Activated naive CD4-positive, alpha-beta T cell treated with anti-CD3 and anti-CD28 coated beads for 36 hours (primary cell): ENCODE measurements around the gene SBSN. TPM values are rescaled to one million over a fixed set of nuclear protein-coding genes. Genes with fewer than 3 reads are reported as not detected.
A peak's percentile ranks its signal among the peaks of the same experiment; 100 is the strongest.
"Not testable (repeated sequence)": the region's sequence is repeated elsewhere in the genome, so short reads cannot be mapped to it uniquely, and the experiment has no call there.

Experiments
- CTCF ChIA-PET: fragments of 350-600 bp; sonication (Branson Sonifier 250); formaldehyde crosslinking; loops from one replicate; lab custom pipeline; 2021; ENCODE audit warnings: antibody characterized with exemption; lab: Charles Lee
- DNase-seq: peaks from one replicate; pipeline ENCODE4 v3.0.0-alpha.2; 2020
- H3K27ac Mint-ChIP-seq: one replicate; pipeline ENCODE4 v1.8.0; 2021; ENCODE audit warnings: mild to moderate bottlenecking, mixed read lengths
- H3K27me3 Mint-ChIP-seq: one replicate; pipeline ENCODE4 v1.8.0; 2021; ENCODE audit warnings: low read depth, mixed read lengths
- H3K36me3 Mint-ChIP-seq: one replicate; pipeline ENCODE4 v1.8.0; 2021; ENCODE audit warnings: low read depth, mixed read lengths
- H3K4me1 Mint-ChIP-seq: one replicate; pipeline ENCODE4 v1.8.0; 2021; ENCODE audit warnings: low read depth, mixed read lengths
- H3K4me3 Mint-ChIP-seq: one replicate; pipeline ENCODE4 v1.8.0; 2021; ENCODE audit warnings: mild to moderate bottlenecking, moderate library complexity, mixed read lengths
- H3K9me3 Mint-ChIP-seq: one replicate; pipeline ENCODE4 v1.8.0; 2021; ENCODE audit warnings: mixed read lengths
- intact Hi-C: fragments of 100-400 bp; cut with micrococcal nuclease; formaldehyde crosslinking; loops from one replicate; pipeline ENCODE4 v1.15.1; 2023
- total RNA-seq, 2 experiments: library from RNA; stranded (reverse); gene quantifications; one replicate each; pipeline ENCODE4 v1.2.3, GENCODE V29; 2021

SBSN gene
- total RNA-seq, 2 experiments from 2014 or later = not detected

DNA sequence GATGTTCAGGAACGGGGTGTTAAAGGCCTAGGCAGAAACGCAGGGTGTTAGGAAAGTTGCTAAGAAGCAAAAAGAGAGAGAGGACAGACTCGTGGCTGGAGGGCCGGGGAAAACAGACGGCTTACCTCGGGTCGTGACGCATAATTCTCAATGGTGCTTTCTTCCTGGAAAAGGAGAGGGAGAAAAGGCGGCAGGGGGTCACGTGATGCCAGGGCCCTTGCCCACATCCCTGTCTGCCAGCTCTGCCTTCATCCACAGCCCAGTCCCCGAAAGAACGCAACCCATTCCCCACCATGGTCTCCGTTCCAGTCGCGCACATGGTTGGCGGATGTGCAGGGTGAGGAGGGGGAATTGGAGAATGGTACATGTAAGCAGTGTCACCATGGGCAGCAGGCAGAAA, 39.4 kb downstream of the SBSN start:
- DNase-seq = no peak
- H3K36me3 Mint-ChIP-seq = no peaks in the 10 kb centered on the region
- peaks cover 6% of the 10 kb centered on the region for H3K4me1 Mint-ChIP-seq
- CTCF ChIA-PET = interaction anchor here (1.4 to 1.6 kb wide), 3 partner anchors 12 to 136 kb away, joined by 3 to 4 read pairs (median 4); no protein-coding TSS in a partner anchor
- no peak overlapping the region for H3K27ac Mint-ChIP-seq
- H3K9me3 Mint-ChIP-seq = no peaks in the 10 kb centered on the region
- no peak overlapping the region for H3K4me3 Mint-ChIP-seq
- intact Hi-C loops = no loop called here
- H3K27me3 Mint-ChIP-seq = peaks cover 3% of the 10 kb centered on the region

DNA sequence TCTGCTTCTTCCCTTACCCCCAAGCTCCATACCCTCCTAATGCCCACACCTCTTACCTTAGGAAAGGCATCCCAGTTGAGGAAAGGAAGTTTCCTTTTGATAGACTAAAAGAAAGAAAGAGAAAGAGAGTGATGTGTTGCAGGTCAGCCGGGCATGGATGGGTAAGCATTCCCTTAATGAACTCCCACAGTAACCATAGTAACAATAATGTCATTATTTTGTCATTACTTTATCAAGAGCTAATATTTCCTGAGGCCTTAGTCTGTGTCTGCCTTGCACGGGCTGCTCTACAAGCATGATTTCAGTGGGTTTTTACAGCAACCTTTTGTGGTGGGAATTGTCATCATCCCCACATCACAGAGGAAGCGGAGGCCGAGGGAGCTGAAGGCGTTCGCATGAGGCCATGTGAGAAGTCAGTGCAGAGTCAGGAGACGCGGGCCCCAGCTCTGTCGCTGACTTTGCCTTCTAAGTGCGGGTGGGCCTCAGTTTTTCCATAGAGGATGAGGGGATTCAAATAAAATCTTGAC, 40.4 kb downstream of the SBSN start:
- CTCF ChIA-PET = interaction anchor here (0.6 to 1.5 kb wide), 4 partner anchors 17 to 160 kb away, joined by 3 to 4 read pairs (median 4); no protein-coding TSS in a partner anchor

DNA sequence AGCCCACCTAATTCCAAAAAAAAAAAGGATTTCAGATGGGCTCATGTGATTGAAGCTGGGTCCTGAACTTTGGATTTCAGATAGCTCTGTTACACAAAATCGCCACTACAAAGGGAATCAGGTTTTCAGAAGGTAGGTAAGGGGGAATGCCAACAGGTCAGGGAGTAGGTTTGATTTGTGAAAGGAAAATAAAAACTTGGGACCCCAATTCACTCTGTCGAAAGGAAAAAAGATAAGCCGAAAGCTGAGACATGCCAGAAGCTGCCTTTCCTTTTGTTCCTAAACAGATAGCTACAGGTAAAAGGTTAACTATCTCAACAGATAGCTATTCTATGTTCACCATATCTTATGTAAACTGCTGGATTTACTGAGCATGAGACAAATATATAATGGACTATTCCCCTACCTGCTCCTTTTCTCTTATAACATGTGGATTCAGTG, 41.8 kb downstream of the SBSN start:
- Mint-ChIP-seq H3K9me3 (no peaks in the 10 kb centered on the region), H3K36me3 (no peaks in the 10 kb centered on the region), H3K4me3 (no peak overlapping the region), H3K27ac (no peak overlapping the region), H3K4me1 (peaks cover 6% of the 10 kb centered on the region), H3K27me3 (peaks cover 3% of the 10 kb centered on the region)
- DNase-seq = no peak
- intact Hi-C loops = no loop called here
- CTCF ChIA-PET = interaction anchor here (1.0 to 2.5 kb wide), 2 partner anchors 9 to 24 kb away, joined by 3 to 15 read pairs; no protein-coding TSS in a partner anchor

More for the DNA sequence above, 40.4 kb downstream of the SBSN start:
- Mint-ChIP-seq H3K4me3 (no peak overlapping the region), H3K4me1 (peaks cover 6% of the 10 kb centered on the region), H3K36me3 (no peaks in the 10 kb centered on the region), H3K27me3 (peaks cover 3% of the 10 kb centered on the region), H3K9me3 (no peaks in the 10 kb centered on the region), H3K27ac (no peak overlapping the region)
- no peak for DNase-seq
- intact Hi-C loops = no loop called here

DNA sequence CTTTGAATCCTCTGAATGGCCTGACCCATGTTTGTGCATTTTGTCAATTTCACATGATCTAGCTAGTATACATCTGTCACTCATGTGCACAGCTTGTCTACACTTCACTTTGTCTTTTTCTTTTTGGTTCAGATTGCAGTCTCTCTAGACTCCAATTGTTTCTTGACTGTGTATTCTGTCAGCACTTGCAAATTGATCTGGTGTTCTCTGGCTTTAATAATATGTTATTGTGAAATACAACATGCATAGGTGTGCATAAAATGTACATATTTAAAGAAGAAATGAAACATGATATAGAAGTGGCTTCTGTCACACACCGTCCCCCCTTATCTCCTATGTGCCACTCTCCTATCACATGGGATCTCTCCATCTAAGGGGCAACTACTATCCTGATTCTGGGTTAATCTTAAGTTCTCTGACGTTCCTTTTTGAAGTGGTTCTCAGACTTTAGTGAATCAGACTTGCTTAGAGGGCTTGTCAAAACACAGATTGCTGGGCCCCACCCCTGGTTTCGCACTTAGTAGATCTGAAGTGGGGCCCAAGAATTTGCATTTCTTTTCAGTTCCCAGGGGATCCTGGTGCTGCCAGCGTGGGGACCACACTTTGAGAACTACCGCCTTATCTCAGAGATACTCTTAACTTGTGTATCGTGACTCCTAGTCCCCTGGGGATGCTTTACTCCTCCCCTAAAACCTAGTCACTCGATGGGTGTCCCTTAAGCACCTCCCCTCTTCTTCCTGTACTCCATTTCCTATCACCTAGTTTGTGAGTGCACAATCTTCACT, 43.7 kb downstream of the SBSN start:
- Mint-ChIP-seq H3K27me3 (no peaks in the 10 kb centered on the region), H3K4me1 (peaks cover 6% of the 10 kb centered on the region), H3K36me3 (no peaks in the 10 kb centered on the region), H3K27ac (no peak overlapping the region), H3K4me3 (no peak overlapping the region), H3K9me3 (no peaks in the 10 kb centered on the region)
- intact Hi-C loops = no loop called here
- CTCF ChIA-PET = interaction anchor here (0.6 to 2.5 kb wide), 2 partner anchors 9 to 11 kb away, joined by 3 to 15 read pairs; no protein-coding TSS in a partner anchor
- DNase-seq = peak; percentile 39

DNA sequence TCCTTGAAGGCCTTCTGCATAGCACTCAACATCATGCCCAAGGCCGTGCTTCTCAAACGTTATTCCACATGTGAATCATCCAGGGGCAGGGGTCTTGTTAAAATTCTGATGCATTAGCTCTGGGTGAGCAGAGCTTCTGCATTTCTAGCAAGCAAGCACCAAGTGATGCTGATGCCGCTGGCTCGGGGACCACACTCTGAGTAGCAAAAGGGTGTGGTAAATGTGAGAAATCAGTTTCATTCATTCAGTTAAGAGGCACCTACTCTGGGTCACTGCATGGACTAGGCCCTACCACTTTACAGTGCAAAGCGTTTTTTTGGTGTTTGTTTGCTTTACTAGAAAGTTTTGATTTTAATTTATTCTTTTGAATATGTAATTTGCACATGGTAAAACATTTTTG, 45.0 kb downstream of the SBSN start:
- Mint-ChIP-seq H3K9me3 (no peaks in the 10 kb centered on the region), H3K27me3 (no peaks in the 10 kb centered on the region), H3K4me3 (no peak overlapping the region), H3K36me3 (no peaks in the 10 kb centered on the region), H3K27ac (no peak overlapping the region), H3K4me1 (peaks cover 6% of the 10 kb centered on the region)
- intact Hi-C loops = no loop called here
- DNase-seq = peak; percentile 20
- CTCF ChIA-PET = no interaction called here

DNA sequence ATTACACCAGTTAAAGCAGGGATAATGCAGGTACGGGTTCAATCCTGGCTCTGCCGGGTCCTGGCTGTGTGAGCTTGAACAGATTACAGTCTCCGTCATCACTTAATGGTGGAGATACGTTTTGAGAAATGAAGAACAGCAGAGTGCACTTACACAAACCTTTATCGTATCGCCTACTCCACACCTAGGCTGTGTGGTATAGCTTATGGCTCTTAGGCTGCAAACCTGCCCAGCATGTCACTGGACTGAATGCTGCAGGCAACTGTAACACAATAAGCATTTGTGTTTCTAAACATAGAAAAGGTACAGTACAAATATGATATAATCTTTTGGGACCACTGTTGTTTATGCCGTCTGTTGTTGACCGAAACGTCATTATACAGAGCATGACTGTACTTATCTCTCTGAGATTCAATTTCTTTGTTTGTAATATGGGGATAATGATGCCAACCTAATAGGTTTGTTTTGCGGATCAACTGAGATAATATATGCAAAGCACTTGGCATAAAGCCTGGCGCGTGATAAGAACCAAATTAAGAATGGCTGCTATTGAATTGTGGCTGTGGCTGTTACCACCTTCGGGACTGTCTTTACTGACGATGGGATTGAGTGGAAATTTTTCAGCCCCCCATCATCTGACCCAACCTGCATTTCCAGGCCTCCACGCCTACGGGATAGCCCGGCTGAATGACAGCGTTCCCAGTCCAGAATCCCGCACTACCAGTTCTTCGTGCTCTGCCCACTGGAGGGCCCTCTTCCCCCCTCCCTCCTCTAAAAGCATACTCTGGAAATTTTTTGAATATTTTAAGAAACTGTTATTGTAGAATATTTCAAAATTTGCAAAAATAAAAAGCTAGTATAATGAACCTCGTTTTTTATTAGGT, 49.1 kb downstream of the SBSN start:
- no peak for DNase-seq
- H3K4me1 Mint-ChIP-seq = no peaks in the 10 kb centered on the region
- H3K9me3 Mint-ChIP-seq = no peaks in the 10 kb centered on the region
- H3K27me3 Mint-ChIP-seq = no peaks in the 10 kb centered on the region
- H3K4me3 Mint-ChIP-seq = no peak overlapping the region
- intact Hi-C loops = no loop called here
- H3K36me3 Mint-ChIP-seq = no peaks in the 10 kb centered on the region
- CTCF ChIA-PET = interaction anchor here (0.6 to 1.4 kb wide), 3 partner anchors 13 to 126 kb away, joined by 3 to 5 read pairs (median 5); no protein-coding TSS in a partner anchor
- no peak overlapping the region for H3K27ac Mint-ChIP-seq

DNA sequence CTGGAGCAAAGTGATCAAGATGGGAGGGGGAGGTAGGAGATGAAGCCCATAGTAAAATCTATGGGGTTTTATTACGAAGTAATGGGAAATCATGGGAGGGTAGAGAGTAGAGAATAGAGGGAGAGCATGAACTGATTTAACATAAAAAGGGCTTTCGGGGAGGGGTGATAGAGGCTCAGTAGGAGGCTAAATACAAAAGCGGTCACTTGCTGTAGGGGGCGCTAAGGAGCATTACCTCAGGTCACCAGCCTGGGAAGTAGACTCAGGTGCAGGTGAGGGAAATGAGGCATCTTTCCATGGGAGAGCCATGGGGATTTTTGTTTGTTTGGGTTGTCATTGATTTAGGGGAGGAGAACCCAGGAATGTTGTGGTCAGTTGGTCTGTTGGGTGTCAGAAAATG, 52.0 kb downstream of the SBSN start:
- Mint-ChIP-seq H3K9me3 (no peaks in the 10 kb centered on the region), H3K27me3 (no peaks in the 10 kb centered on the region), H3K36me3 (no peaks in the 10 kb centered on the region), H3K4me3 (no peak overlapping the region), H3K27ac (no peak overlapping the region), H3K4me1 (no peaks in the 10 kb centered on the region)
- CTCF ChIA-PET = no interaction called here
- DNase-seq = peak; percentile 47
- intact Hi-C loops = no loop called here

DNA sequence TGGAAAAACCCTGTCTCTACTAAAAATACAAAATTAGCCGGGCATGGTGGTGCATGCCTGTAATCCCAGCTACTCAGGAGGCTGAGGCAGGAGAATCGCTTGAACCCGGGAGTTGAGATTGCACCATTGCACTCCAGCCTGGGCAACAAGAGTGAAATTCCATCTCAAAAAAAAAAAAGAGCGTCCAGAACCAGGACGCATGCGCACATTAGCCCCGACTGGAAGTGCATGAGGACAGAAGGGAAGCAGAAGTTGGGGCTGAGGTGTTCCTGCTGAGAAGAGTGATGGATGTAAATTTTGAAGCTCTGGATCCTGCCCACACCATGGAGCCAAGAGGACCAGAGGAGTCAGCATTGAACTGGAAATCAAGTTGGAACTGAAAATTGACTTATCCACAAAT, 53.5 kb downstream of the SBSN start:
- H3K9me3 Mint-ChIP-seq, CTCF ChIA-PET, H3K27me3 Mint-ChIP-seq, H3K27ac Mint-ChIP-seq, H3K4me3 Mint-ChIP-seq, DNase-seq, intact Hi-C loops, H3K36me3 Mint-ChIP-seq, H3K4me1 Mint-ChIP-seq: not testable (repeated sequence)

DNA sequence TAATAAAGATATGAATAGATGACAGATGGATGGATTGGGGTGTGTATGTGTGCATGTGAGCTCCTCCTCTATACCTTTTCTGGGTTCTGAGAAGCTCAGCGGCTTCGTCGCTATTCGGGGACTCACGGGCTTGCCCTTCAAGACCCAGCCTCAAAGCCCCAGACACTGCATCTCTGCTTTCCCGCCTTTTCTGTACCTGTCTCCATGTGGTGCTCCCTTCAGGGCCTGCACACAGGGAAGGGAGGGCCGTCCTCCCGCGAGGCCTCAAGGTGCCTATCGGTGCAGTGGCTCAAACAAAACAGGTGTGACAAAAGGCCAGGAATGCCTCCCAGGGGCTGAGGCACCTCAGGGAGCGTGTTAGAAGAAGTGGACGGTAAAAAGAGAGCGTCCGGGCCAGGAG, 54.0 kb downstream of the SBSN start:
- Mint-ChIP-seq H3K4me1 (no peaks in the 10 kb centered on the region), H3K27me3 (no peaks in the 10 kb centered on the region), H3K4me3 (no peak overlapping the region), H3K27ac (no peak overlapping the region), H3K36me3 (no peaks in the 10 kb centered on the region), H3K9me3 (no peaks in the 10 kb centered on the region)
- CTCF ChIA-PET = interaction anchor here (0.6 to 1.6 kb wide), 2 partner anchors 21 to 57 kb away, joined by 4 to 7 read pairs; no protein-coding TSS in a partner anchor
- DNase-seq = no peak
- intact Hi-C loops = no loop called here

Other genes with a start within 250 kb of the SBSN start
- under 1 TPM; 0.19 to 0.86 TPM for gene HAMP, start 245.8 kb downstream of the SBSN start, total RNA-seq
- gene MAG, start 236.2 kb downstream of the SBSN start, total RNA-seq = under 1 TPM; 0.19 to 0.77 TPM
- gene CD22, start 199.1 kb downstream of the SBSN start, total RNA-seq = 1 to 10 TPM; 2.0 to 2.6 TPM
- under 1 TPM in 1 of 2 experiments, not detected in 1; 0.10 TPM for gene FFAR1, start 180.4 kb downstream of the SBSN start, total RNA-seq
- 1 to 10 TPM; 4.9 to 5.3 TPM for gene FFAR3, start 169.9 kb downstream of the SBSN start, total RNA-seq
- gene GPR42, start 157.2 kb downstream of the SBSN start, total RNA-seq = under 1 TPM; 0.17 to 0.30 TPM
- gene FFAR2, start 80.1 kb downstream of the SBSN start, total RNA-seq = not detected
- gene KRTDAP, start 37.8 kb downstream of the SBSN start, total RNA-seq = not detected
- gene DMKN, start 14.7 kb downstream of the SBSN start, total RNA-seq = 1 to 10 TPM in 1 of 2 experiments, under 1 TPM in 1; 0.86 to 1.7 TPM
- not detected for gene GAPDHS, start 5.1 kb upstream of the SBSN start, total RNA-seq
- 10 to 100 TPM; 63.1 to 63.4 TPM for gene TMEM147, start 17.3 kb upstream of the SBSN start, total RNA-seq
- not detected for gene ATP4A, start 35.3 kb upstream of the SBSN start, total RNA-seq
- not detected for gene PMIS2, start 57.9 kb upstream of the SBSN start, total RNA-seq
- gene HAUS5, start 84.4 kb upstream of the SBSN start, total RNA-seq = 10 to 100 TPM; 40.4 to 42.5 TPM
- gene RBM42, start 100.7 kb upstream of the SBSN start, total RNA-seq = 10 to 100 TPM; 64.2 to 66.2 TPM
- under 1 TPM; 0.52 to 0.84 TPM for gene ETV2, start 113.4 kb upstream of the SBSN start, total RNA-seq
- 100 to 1,000 TPM; 499 to 512 TPM for gene COX6B1, start 120.0 kb upstream of the SBSN start, total RNA-seq
- under 1 TPM in 1 of 2 experiments, not detected in 1; 0.21 TPM for gene UPK1A, start 138.2 kb upstream of the SBSN start, total RNA-seq
- 100 to 1,000 TPM; 174 to 181 TPM for gene ZBTB32, start 176.2 kb upstream of the SBSN start, total RNA-seq
- 10 to 100 TPM; 62.0 to 65.8 TPM for gene KMT2B, start 189.7 kb upstream of the SBSN start, total RNA-seq
- 10 to 100 TPM; 51.0 to 52.8 TPM for gene IGFLR1, start 214.1 kb upstream of the SBSN start, total RNA-seq
- gene U2AF1L4, start 217.1 kb upstream of the SBSN start, total RNA-seq = 10 to 100 TPM; 41.8 to 44.2 TPM
- gene PSENEN, start 217.3 kb upstream of the SBSN start, total RNA-seq = 10 to 100 TPM; 32.4 to 37.7 TPM
- gene LIN37, start 220.3 kb upstream of the SBSN start, total RNA-seq = 1 to 10 TPM; 5.7 to 9.7 TPM
- gene HSPB6, start 228.7 kb upstream of the SBSN start, total RNA-seq = under 1 TPM; 0.40 to 0.55 TPM
- 10 to 100 TPM; 45.3 to 47.4 TPM for gene PROSER3, start 229.9 kb upstream of the SBSN start, total RNA-seq
- 10 to 100 TPM; 49.5 to 61.6 TPM for gene ARHGAP33, start 247.3 kb upstream of the SBSN start, total RNA-seq